Putamen (tissue), 1 donor: ENCODE measurements around the gene HK3.
A peak's percentile ranks its signal among the peaks of the same experiment; 100 is the strongest.

Experiments
- DNase-seq: peaks from one replicate; pipeline ENCODE4 v3.0.0-alpha.2; 2016; ENCODE audit warnings: low spot score

The HK3 gene

GRCh38 chr5:176850371-176851245 is 48.5 kb downstream of the HK3 start:
- no peak for DNase-seq

GRCh38 chr5:176849611-176850227 is 49.4 kb downstream of the HK3 start:
- DNase-seq, result no peak

- DNase-seq, result no peak
Observed at GRCh38 chr5:176848651-176849050, 50.5 kb downstream of the HK3 start.

GRCh38 chr5:176847726-176848290 is 51.3 kb downstream of the HK3 start:
- DNase-seq, result no peak

- no peak for DNase-seq
Observed at GRCh38 chr5:176847148-176847547, 52.0 kb downstream of the HK3 start.

- DNase-seq, result no peak
Observed at GRCh38 chr5:176846335-176847140, 52.6 kb downstream of the HK3 start.

GRCh38 chr5:176845392-176845713 is 53.8 kb downstream of the HK3 start:
- no peak for DNase-seq

GRCh38 chr5:176844706-176845391 is 54.3 kb downstream of the HK3 start:
- no peak for DNase-seq

GRCh38 chr5:176844281-176844680 is 54.9 kb downstream of the HK3 start:
- DNase-seq, result no peak

GRCh38 chr5:176843673-176844072 is 55.5 kb downstream of the HK3 start:
- no peak for DNase-seq

- peak; percentile 58 for DNase-seq
Observed at GRCh38 chr5:176837707-176838115, 61.4 kb downstream of the HK3 start.

- no peak for DNase-seq
Observed at GRCh38 chr5:176836811-176837706, 62.1 kb downstream of the HK3 start.

- DNase-seq, result no peak
Observed at GRCh38 chr5:176835918-176836317, 63.2 kb downstream of the HK3 start.

- no peak for DNase-seq
Observed at GRCh38 chr5:176833286-176833685, 65.9 kb downstream of the HK3 start.

- no peak for DNase-seq
Observed at GRCh38 chr5:176832162-176832561, 67.0 kb downstream of the HK3 start.

- DNase-seq, result no peak
Observed at GRCh38 chr5:176831425-176831824, 67.7 kb downstream of the HK3 start.

- no peak for DNase-seq
Observed at GRCh38 chr5:176830995-176831423, 68.1 kb downstream of the HK3 start.
